SHP77 treated with DMSO at 0.1 percent for 48 hours (cell line): ENCODE results near the gene ATG2A.

Source experiments
- DNase-seq: peaks from one replicate; lab custom pipeline; 2025; lab: John Stamatoyannopoulos, UW

ATG2A gene

GRCh38 chr11:64870176-64870892 lies 46.7 kb downstream of the ATG2A start:
- DNase-seq = no peak

DNA sequence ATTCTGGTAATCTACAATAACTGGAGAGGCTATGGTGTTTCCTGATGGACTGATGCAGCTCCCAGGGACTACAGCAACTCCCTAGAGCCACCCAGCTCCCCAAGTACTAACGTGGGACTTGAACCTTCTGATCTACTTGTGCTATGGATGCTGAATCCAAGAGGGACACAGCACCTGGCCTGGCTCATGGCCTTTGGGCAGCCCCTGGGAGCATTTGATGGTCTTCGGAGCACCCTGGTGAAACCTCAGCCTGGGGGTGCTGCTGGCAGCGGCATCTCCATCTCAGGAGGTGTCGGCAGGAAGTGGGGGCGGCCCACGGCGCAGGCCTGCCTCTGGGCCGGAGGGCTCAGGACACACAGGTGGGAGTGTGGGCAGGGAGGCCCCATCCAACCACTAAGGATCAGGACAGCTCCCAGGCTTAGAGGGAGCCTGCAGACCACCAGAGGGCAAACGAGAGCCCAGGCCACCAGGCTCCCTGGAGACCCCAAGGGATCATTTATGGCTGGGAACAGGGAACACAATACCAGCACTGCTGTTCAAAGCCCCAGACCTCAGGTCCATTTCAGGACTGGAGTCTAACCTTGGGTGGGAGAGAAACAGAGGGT lies 47.3 kb downstream of the ATG2A start:
- DNase-seq = no peak

DNA sequence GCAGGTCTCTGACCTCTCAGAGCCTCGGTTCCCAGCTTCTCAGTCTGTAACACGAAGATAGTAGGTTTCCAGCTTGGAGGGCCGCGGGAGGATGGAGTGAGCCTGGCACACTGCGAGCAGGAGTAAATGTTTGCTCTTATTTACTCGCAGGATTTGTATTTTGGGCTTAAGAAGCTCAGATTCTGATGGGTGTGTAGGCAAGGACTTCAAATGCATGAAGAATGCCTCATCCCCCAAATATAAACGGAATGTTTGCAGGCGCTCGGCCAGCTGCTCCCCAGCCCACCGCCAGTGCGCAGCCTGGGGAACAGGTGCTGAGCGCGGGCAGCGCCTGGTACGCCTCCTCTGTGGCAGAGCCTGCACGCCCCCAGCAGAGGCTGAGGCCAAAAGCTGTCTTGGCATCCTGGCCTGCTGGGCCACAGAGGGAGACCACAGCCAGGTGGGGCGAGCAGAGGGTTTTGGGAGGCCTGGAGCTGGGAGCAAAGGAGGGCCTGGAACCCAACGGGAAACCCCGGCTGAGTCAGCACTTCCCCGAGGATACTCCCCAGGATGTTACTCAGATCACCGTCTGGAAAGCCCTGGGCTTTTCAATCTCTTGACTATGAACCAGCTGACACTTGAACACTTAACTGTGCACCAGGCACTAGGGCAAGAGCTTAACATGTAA lies 48.0 kb downstream of the ATG2A start:
- no peak for DNase-seq

DNA sequence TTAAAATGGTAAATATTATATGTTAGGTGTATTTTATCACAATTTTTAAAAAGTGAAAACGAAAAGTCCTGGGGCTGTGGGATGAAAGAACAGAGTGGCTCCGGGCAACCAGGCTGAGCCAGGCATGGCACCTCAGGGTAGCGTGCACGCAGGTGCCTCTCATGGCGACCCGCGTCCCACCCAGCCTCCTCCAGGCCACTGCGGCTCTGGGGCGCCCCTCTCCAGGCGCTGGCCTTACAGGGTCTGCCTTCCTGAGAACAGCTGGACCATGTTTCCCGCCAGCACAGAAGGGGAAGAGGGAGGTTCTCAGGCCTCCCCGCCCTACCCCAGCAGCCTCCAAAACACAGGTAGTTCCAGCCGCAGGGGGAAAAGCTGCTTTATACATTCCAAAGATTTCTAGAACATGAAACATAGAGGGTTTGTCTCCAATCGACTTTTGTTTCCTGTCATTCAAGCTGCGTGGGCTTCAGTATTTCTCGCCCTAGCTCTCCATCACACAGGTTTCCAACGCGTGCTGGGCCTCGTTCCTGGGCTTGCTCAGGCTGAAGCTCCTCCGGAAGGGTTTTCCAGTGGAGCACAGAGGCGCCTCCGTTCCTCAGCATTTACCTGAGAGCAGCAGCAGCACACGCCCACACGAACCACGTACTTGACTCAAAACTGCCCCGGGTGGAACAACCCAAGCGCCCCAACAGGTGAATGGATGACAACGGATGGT lies 49.1 kb downstream of the ATG2A start:
- no peak for DNase-seq

- no peak for DNase-seq
Observed at GRCh38 chr11:64866173-64866491, 50.9 kb downstream of the ATG2A start.

DNA sequence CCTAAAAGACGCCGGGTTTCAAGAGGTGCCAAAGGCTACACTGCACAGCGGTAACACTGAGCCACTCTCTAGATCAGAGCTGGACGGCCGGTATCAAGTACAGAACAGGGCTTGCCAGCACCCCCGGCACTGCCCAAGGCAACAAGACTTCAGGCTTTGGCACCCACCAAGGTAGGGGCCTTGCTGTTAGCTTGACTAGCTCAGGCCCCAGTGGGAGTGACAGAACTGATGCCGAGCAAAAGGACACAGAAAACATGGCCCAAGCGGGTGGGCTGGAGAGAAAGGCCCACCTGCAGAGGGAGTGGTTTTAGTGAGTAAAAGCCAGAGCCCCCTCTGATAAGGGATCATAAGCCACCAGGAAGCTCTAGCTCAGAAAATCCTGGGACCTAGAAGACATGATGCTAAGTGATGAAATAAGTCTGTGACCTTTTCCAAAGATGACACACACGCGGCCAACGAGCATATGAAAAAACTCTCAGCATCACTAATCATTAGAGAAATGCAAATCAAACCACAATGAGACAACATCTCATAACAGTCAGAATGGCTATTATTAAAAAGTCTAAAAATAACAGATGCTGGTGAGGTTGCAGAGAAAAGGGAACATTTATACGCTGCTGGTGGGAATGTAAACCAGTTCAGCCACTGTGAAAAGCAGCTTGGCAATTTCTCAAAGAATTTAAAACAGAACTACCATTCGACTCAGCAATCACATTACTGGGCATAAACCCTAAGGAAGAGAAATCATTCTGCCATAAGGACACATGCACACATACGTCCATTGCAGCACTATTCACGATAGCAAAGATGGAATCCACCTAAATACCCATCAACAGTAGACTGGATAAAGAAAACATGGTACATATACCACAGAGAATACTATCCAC lies 51.5 kb downstream of the ATG2A start:
- no peak for DNase-seq

- no peak for DNase-seq
Observed at GRCh38 chr11:64864473-64865285, 52.3 kb downstream of the ATG2A start.

DNA sequence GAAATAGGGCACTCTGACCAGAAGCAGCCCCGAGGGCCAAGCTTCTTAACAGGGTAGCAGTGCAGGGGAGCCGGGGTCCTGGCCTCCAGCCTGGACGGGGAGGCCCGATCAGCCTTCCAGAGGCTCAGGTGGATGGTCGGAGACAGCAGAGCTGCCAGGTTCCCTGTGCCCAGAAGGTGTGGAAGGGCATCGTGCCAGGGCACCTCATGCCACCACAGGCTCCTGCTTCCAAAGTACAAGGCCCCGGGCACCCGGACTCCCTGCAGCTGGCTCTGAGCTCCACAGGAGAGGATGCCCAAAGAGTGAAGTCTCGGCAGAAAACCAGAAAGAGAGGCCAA lies 52.9 kb downstream of the ATG2A start:
- DNase-seq = no peak

DNA sequence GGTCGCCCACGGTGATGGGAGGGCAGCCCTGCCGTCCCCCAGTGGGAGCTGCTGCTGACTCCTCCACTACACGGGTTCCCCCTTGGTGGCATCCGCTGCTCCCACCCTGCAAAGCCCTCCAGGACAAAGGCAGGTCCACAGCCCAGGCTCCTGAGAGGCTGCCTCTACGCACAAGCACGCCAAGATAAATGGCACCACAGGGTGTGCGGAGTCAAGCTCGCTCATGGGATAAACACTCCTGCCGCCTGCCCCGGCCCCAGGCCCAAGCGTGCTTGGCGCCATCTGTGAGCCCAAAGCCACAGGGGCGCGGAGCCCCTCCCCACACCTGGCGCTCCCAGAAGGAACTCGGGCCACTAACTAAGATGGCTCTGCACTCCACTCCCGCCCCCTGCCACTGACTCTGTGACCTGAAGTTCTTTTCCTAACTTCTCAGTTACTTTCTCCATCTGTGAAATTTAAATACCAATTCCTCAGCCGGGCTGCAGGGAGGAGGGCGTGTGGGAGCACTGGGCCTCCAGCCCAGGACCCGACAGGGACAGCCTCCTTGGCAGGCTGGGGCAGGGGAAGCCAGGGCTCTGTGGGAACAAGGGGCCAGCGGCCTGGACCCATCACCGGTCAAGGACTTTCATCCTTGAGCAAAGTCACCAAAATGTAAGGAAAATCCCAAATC lies 53.5 kb downstream of the ATG2A start:
- DNase-seq = no peak

DNA sequence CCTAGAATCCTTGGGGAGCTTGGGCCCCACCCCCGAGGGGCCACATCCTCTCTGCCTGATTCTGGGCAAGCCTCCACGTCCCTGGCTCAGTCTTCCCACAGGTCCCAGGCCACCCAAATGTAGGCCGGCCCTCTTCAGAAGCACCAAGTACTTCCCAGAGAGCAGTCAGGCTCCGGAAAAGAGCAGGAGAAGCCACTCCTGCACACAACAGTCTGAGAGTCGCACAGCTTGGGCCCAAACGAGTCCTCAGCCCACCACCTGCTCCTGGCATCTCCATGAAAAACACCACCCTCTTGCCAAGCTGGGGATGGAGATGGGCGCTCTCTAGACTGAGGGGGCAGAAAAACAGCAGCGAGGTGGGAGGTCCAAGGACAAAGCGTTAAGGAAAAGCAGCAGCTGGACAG lies 54.0 kb downstream of the ATG2A start:
- no peak for DNase-seq

GRCh38 chr11:64861227-64861975 lies 55.6 kb downstream of the ATG2A start:
- no peak for DNase-seq

DNA sequence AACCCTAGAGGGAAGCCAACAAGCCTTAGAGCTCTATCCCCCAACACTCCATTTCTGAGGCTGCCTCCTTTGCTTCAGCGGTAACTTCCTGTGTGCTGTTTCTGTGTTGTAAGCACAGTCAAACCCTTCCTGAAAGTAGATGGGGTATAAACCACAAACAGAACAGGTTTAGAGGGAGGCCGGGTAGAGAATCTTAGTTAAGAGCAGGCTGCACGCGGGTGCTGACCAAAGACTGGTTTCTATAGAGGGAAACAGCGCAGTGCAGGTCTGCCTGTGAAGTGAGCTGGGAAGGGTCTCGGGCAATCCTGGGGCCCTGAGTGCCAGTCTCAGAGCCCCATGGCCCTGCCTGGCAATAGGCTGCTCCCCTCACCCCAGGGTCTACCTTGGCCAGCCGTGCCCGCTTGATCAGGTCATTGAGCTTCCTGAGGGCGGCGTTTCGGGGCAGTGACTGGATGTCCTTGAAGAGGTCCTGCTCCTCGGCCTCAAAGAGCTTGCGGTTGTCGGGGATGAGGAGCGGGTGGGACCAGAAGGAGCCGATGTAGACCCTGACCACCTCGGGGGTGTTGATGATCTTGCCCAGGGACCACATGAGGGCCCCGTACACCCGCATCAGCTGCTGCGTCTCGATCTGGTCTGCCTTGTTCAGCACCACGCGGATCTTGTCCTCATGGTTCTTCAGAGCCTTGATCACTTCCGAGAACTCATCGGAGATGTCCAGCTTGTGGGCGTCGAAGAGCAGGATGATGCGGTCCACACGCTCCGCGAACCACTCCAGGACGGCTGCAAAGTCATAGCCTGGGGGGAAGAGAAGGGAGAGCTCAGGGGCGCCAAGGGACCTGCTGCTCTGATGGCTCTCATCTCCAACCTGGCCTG lies 57.2 kb downstream of the ATG2A start:
- no peak for DNase-seq

DNA sequence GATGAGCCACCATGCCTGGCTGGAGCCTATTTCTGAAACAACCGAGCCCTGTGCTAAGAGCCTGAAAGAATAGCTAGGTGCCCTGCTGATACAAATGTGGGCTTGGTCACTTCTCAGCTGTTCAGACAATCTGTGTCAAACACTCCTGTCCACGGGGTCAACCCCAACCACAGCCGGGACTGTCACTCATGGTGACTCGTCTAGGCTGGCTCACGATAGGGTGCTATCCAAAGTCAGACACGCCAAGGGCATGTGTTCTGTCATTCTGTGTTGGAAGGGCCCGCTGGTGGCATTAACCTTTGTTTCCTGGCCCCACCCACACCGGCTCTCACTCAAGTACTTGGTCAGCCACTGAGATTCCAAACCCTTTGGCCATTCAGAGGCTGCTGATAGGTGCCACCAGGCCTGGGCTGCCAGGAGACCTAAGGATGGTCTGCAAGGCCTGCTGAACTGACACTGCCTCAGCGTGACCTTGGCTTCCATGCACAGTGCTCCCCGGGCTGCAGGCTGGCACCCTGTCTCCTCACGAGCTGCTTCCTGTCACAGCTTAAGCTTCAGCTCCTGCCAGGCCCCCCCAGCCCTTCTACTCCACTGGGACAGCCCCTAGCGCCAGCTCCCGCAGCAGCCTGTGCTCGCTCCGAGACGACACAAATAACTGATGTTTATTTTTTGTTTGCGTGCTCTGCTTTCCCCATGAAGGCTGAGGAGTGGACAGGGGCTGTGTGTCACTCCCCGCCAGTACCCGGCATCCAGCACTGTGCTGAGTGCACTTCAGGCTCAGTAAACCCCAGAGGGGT lies 58.3 kb downstream of the ATG2A start:
- no peak for DNase-seq

DNA sequence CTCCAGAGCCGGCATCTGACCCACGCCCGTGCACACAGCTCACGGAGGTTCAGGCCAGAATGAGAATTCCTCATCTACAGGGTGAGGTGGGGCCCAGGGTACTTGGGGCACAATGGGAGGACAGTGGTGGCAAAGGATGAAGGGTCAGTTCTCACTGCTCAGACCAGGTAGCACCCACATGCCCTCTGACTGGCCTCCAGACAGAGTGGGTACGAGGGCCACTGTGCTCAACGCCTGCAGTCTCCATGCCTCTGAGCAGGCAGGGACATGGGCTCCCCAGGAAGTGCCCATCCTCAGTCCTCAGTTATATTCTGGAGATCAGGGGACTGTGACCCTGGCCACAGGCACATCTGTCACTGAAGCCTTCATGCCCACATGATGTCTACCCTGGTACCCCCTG lies 59.5 kb downstream of the ATG2A start:
- no peak for DNase-seq

- DNase-seq = no peak
Observed at GRCh38 chr11:64856382-64857227, 60.4 kb downstream of the ATG2A start.

DNA sequence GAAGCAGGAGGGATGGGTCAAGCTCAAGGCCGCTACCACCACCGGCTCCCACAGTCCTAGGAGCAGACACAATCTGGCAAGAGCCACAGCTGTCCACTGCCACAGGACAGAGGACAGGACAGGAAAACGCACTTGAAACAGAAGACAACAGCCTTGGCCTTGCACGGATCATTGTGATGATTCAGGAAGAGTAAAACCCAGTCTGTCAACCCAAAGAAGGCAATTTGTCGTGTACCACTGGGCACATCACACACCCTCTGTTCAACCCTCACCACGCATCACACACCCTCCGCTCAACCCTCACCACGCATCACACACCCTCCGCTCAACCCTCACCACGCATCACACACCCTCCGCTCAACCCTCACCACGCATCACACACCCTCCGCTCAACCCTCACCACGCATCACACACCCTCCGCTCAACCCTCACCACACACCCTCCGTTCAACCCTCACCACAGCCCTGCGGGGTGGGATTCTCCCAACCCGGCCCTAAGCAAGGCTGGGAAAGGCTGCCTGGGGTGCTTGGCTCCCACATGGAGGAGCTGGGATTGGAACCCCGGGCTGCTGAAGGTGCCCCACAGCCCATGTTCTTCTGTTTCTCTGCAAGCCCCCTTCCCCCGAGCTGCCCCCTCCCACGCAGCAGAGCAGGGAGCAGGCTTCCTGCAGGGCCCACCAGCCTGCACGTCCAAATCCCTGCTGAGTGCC lies 61.3 kb downstream of the ATG2A start:
- DNase-seq = no peak
